K562 (cell line): ENCODE results near the gene TMCC2. TPM values are rescaled to one million over a fixed set of nuclear protein-coding genes. Genes with fewer than 3 reads are reported as not detected.

Experiments used
- CHAMP1 ChIP-seq: fragments of 450-650 bp; IDR thresholded peaks from 2 replicates; pipeline ENCODE4 v1.6.1; 2016; ENCODE audit warnings: mild to moderate bottlenecking
- CHD7 ChIP-seq: fragments of 200-600 bp; sonication (generic); IDR thresholded peaks from one replicate; pipeline ENCODE4 v1.6.1; 2012; ENCODE audit warnings: mild to moderate bottlenecking, low read depth, low read length, inconsistent platforms
- MYBL2 ChIP-seq, 2 experiments: fragments of 450-650 bp in 1 of 2; sonication (generic) in 1 of 2; formaldehyde crosslinking in 1 of 2; IDR thresholded peaks; 2 replicates each; pipeline versions ENCODE4 v1.6.1 to v1.8.1; 2017 to 2022; ENCODE audit warnings: borderline replicate concordance in 1 of 2, inconsistent platforms in 1 of 2, low read depth in 1 of 2, mild to moderate bottlenecking in 1 of 2, missing genetic modification reagents in 1 of 2, moderate library complexity in 1 of 2
- MYC ChIP-seq, 2 experiments: fragments of 250-450 bp in 1 of 2; sonication (Bioruptor Pico) in 1 of 2; IDR thresholded peaks; 2 replicates each; pipeline versions ENCODE4 v1.5.1 to v1.6.1; 2012 to 2021; ENCODE audit warnings: low read depth in 2 of 2, borderline replicate concordance in 1 of 2, improper control_type of control experiment in 1 of 2, low read length in 1 of 2, mild to moderate bottlenecking in 1 of 2, moderate library complexity in 1 of 2
- NRF1 ChIP-seq, 2 experiments: fragments of 450-650 bp; IDR thresholded peaks in 1 of 2; conservative IDR thresholded peaks in 1 of 2; 2 replicates each; pipeline ENCODE4 v1.6.1; 2014; ENCODE audit warnings: mild to moderate bottlenecking in 2 of 2
- ZNF282 ChIP-seq: sonication (generic); formaldehyde crosslinking; IDR thresholded peaks from 2 replicates; pipeline ENCODE4 v1.8.1; 2023; ENCODE audit warnings: missing genetic modification reagents
- ZNF511 ChIP-seq: sonication (generic); formaldehyde crosslinking; IDR thresholded peaks from 2 replicates; pipeline ENCODE4 v1.8.0; 2022; ENCODE audit warnings: mild to moderate bottlenecking, missing genetic modification reagents
- polyA plus RNA-seq, 8 experiments: library from polyadenylated mRNA; depleted of rRNA in 4 of 8; stranded (reverse) in 5 of 8; unstranded in 3 of 8; fragments of >200 nt; fragmentation: Nextera tagmentation in 2 of 8; fragmentation: Illumina TruSeq in 1 of 8; extraction: Ambion mirVana in 2 of 8; extraction: Trizol in 1 of 8; gene quantifications; 2 replicates each; pipeline versions ENCODE4 v1.2.1 to v1.2.3, GENCODE V29; 2011 to 2014; ENCODE audit warnings: inconsistent platforms in 1 of 8, missing spikeins in 1 of 8
- total RNA-seq, 7 experiments: library from RNA; depleted of rRNA in 6 of 7; stranded (reverse); fragments of >200 nt in 6 of 7; fragmentation: Illumina TruSeq in 2 of 7; extraction: Trizol in 2 of 7; gene quantifications; 2 replicates each; pipeline versions ENCODE4 v1.2.1 to v1.2.3, GENCODE V29; 2011 to 2021; ENCODE audit warnings: low replicate concordance in 1 of 7

The TMCC2 gene
- total and polyA plus RNA-seq, 9 of the 15 experiments (the other 6 are each of a cell fraction or from before 2014, with no cell fraction given): 0.06 to 1.8 (median 0.98) TPM

GRCh38 chr1:205210756-205211168 lies 17.0 kb upstream of the TMCC2 start (continued):
- TF ChIP-seq MYC (IDR thresholded peaks at IDR 0.05; ENCODE audit: low read depth, low read length) (no peak), MYC (CRISPR knock-in tag; IDR thresholded peaks at IDR 0.05; ENCODE audit: borderline replicate concordance, low read depth) (peak; percentile 45; the same call in 1 of the 2 replicates), CHAMP1 (no peak), ZNF282 (peak; percentile 87; the same call in 1 of the 2 replicates), ZNF511 (CRISPR knock-in tag) (peak; percentile 46; the same call in 1 of the 2 replicates), MYBL2 (IDR thresholded peaks at IDR 0.05; ENCODE audit: low read depth) (no peak), MYBL2 (CRISPR knock-in tag; IDR thresholded peaks at IDR 0.05; ENCODE audit: borderline replicate concordance) (no peak), NRF1 (conservative IDR thresholded peaks at IDR 0.05 in 1 of 2, IDR thresholded peaks at IDR 0.05 in 1 of 2) (peak; percentile 68 to 72), CHD7 (no peak)
